Body of pancreas (tissue), 4 donors: ENCODE results near the gene IL17C. TPM values are rescaled to one million over a fixed set of nuclear protein-coding genes. Genes with fewer than 3 reads are reported as not detected.
A peak's percentile ranks its signal among the peaks of the same experiment; 100 is the strongest.

Experiments used
- ATAC-seq: fragments of 150-250 bp; one replicate; pipeline ENCODE4 v1.9.1; 2016
- DNase-seq, 4 donors: peaks; one replicate each; pipeline ENCODE4 v3.0.0-alpha.2; 2019
- H3K27ac ChIP-seq, 4 donors: fragments of 200-600 bp; sonication (generic); 1 replicate in 3 of 4; 2 replicates in 1 of 4; pipeline versions ENCODE4 v1.5.1 to v1.6.1; 2016 to 2019; ENCODE audit warnings: mild to moderate bottlenecking in 1 of 4, mixed read lengths in 1 of 4, moderate library complexity in 1 of 4
- H3K27me3 ChIP-seq, 2 donors: fragments of 200-600 bp; sonication (generic); one replicate each; pipeline ENCODE4 v1.6.0; 2016; ENCODE audit warnings: mild to moderate bottlenecking in 1 of 2
- H3K36me3 ChIP-seq, 2 donors: fragments of 200-600 bp; sonication (generic); replicated peaks in 1 of 2; 2 replicates each; pipeline ENCODE4 v1.5.1; 2016; ENCODE audit warnings: low read depth in 2 of 2; ENCODE audit not compliant: insufficient read depth in 1 of 2
- H3K4me1 ChIP-seq: fragments of 200-600 bp; sonication (generic); one replicate; pipeline ENCODE4 v1.6.0; 2016
- H3K4me3 ChIP-seq, 2 donors: fragments of 200-600 bp; sonication (generic); 1 replicate in 1 of 2; 2 replicates in 1 of 2; pipeline ENCODE4 v1.5.1; 2016 to 2019
- H3K9me3 ChIP-seq, 3 donors: fragments of 200-600 bp; sonication (generic); 1 replicate in 2 of 3; 2 replicates in 1 of 3; pipeline ENCODE4 v1.5.1; 2016
- POLR2A ChIP-seq, 3 donors: fragments of 450-650 bp; IDR thresholded peaks; one replicate each; pipeline ENCODE4 v1.6.1; 2016; ENCODE audit warnings: antibody characterized with exemption in 3 of 3, mild to moderate bottlenecking in 2 of 3
- WGBS, 2 donors: methylation state at CpG; one replicate each; pipeline ENCODE4 v1.1.5; 2017; 5-methylcytosine and 5-hydroxymethylcytosine counted together
- intact Hi-C: fragments of 100-400 bp; cut with DNase I; formaldehyde crosslinking; loops from one replicate; pipeline ENCODE4 v1.15.1; 2023
- total RNA-seq, 2 donors: library from RNA; depleted of rRNA; stranded (reverse); fragments of >200 nt; gene quantifications; one replicate each; pipeline ENCODE4 v1.1.0, GENCODE V29; 2016
- TF ChIP-seq, protein P1 (sequence below), 7 experiments: fragments of 450-650 bp in 4 of 7; fragments of 200-600 bp in 3 of 7; sonication (generic) in 3 of 7; IDR thresholded peaks; one replicate each; pipeline ENCODE4 v1.5.1; 2016 to 2019; ENCODE audit warnings: antibody characterized with exemption in 7 of 7

The IL17C gene
- total RNA-seq, 2 donors from 2014 or later = not detected

DNA sequence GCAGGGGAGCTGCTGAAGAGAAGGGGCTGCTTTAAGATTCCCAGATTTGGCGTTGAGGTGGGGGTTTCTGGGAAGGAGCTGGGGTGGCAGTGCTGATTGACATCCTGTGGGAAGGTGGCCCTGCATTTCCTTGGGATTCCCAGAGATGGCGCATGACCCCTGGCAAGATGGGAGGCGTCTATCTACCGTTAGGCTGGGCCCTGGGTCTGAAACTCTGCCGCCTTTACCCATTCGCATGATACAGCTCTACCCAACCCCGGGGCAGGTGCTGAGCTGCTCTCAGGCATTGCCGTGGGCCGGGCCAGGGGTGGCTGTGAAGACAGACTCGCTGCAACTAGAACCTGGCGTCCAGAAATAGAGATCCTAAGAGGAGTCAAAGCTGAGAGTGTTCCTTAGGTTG lies 34.4 kb downstream of the IL17C start:
- 59 to 63% methylated on average over 11 of the region's 11 CpGs for WGBS, 2 donors

DNA sequence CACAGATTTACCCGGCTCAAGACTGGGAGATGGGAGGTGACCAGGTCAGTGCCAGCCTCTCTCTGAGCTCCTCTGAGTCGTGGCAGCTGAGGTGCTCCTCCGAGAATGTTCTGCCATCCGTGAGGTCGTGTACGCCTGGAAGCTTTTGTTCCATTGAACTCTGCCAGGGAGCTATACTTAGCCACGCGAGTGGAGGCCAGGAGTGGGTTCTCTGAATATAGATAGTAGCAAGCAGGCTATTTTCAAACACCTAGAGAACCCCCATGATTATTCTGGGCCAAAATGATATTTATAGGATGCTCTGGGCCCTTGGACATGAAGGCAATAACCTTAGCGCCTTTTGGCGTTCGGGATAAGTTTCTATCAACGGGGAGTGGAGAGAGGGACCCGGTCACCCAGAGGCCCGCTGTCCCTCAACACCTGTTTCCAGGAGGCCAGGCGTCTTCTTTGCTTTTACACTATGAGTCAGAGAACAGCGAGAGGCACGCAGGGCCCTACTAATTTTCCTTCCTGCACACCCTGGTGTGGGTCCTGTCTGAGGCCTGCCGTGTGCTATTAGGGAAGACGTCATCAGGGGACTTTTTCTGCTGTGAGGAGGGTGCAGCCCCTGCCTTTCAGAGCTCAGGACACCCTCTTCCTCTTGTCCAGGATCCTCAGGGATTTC lies 35.5 kb downstream of the IL17C start:
- Histone ChIP-seq H3K36me3 (no peaks in the 10 kb centered on the region), H3K4me1 (no peaks in the 10 kb centered on the region), H3K27me3 (no peaks in the 10 kb centered on the region), H3K4me3 (no peak overlapping the region), H3K27ac (no peak overlapping the region), H3K9me3 (no peaks in the 10 kb centered on the region)
- no peak for TF ChIP-seq POLR2A (IDR thresholded peaks at IDR 0.05)
- TF ChIP-seq, protein P1, sequence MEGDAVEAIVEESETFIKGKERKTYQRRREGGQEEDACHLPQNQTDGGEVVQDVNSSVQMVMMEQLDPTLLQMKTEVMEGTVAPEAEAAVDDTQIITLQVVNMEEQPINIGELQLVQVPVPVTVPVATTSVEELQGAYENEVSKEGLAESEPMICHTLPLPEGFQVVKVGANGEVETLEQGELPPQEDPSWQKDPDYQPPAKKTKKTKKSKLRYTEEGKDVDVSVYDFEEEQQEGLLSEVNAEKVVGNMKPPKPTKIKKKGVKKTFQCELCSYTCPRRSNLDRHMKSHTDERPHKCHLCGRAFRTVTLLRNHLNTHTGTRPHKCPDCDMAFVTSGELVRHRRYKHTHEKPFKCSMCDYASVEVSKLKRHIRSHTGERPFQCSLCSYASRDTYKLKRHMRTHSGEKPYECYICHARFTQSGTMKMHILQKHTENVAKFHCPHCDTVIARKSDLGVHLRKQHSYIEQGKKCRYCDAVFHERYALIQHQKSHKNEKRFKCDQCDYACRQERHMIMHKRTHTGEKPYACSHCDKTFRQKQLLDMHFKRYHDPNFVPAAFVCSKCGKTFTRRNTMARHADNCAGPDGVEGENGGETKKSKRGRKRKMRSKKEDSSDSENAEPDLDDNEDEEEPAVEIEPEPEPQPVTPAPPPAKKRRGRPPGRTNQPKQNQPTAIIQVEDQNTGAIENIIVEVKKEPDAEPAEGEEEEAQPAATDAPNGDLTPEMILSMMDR (IDR thresholded peaks at IDR 0.05) = no peak
- no peak for ATAC-seq
- WGBS, 2 donors = 82 to 89% methylated on average over 18 to 19 of the region's 19 CpGs
- intact Hi-C loops = no loop called here
- DNase-seq = no peak

More for the DNA sequence above, 34.4 kb downstream of the IL17C start:
- ATAC-seq (no peak), DNase-seq (peak in 1 of 4 donors; percentile 42)
- H3K36me3 ChIP-seq = no peaks in the 10 kb centered on the region
- no peak overlapping the region for H3K4me3 ChIP-seq
- no peak overlapping the region for H3K27ac ChIP-seq
- TF ChIP-seq, protein P1 (IDR thresholded peaks at IDR 0.05) = peak in 3 of 7 experiments; percentile 12 to 42 (median 27)
- TF ChIP-seq POLR2A (IDR thresholded peaks at IDR 0.05) = no peak
- no peaks in the 10 kb centered on the region for H3K27me3 ChIP-seq
- no peaks in the 10 kb centered on the region for H3K4me1 ChIP-seq
- H3K9me3 ChIP-seq = no peaks in the 10 kb centered on the region
- intact Hi-C loops = no loop called here

DNA sequence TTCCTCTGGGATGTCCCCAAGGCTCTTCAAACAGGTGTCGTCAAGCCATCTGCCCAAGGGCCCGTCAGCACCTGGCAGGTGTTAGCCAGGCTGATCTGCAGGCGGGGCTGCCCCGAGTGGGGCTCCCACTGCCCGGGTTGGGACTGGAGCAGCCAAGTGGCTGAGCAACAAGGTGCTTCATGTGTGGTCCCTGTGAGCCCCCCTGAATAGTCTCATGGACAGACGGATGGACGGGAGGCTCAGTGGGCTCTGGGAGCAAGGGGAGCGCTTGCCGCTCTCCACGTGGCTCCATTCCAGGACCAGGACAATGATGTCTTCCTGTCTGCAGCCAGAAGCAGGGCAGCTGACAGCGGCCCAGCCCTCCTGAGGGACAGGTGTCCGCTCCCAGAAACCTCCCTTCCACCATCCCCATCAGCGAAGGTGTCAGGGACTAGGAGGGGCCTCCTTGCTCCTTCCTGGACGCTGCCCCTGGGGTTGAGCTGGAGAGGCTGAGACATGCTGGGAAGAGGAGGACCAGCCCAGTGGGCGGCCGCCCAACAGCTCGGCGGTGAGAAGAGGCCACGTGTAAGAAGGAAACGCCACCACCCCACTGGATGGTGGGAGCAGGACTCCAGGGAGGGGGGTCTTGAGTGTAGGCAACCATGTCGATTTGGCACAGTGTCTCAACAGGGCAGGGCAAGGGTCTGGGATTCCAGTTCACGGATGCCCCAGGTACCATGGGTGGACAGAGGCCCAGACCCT lies 38.3 kb downstream of the IL17C start:
- no peak for TF ChIP-seq POLR2A (IDR thresholded peaks at IDR 0.05)
- TF ChIP-seq, protein P1 (IDR thresholded peaks at IDR 0.05) = no peak
- Histone ChIP-seq H3K4me3 (no peak overlapping the region), H3K36me3 (no peaks in the 10 kb centered on the region), H3K27me3 (no peaks in the 10 kb centered on the region), H3K9me3 (no peaks in the 10 kb centered on the region), H3K4me1 (no peaks in the 10 kb centered on the region), H3K27ac (no peak overlapping the region)
- DNase-seq = no peak
- intact Hi-C loops = no loop called here
- WGBS, 2 donors = 89 to 90% methylated on average over 16 to 20 of the region's 22 CpGs
- no peak for ATAC-seq

DNA sequence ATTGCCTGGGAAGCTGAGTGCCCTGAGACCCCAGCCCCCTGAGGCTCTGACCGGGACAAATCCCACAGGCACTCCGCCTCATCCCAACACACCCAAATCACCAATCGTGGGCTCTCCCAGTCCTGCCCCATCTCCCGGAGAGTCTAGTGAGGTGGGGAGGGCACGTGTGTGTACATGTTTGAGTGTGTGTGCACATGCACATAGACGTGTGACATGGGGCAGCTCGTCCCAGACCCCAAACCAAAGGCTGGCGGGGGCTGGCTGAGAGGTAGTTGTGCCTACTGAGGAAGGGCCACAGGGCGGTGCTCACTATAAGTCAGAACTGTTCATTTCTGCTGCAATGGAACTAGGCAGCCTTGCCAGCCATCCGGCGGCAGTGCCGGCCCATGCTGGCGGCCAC lies 39.3 kb downstream of the IL17C start:
- Histone ChIP-seq H3K9me3 (no peaks in the 10 kb centered on the region), H3K27ac (no peak overlapping the region), H3K36me3 (no peaks in the 10 kb centered on the region), H3K4me1 (no peaks in the 10 kb centered on the region), H3K4me3 (no peak overlapping the region), H3K27me3 (no peaks in the 10 kb centered on the region)
- ATAC-seq (no peak), DNase-seq (no peak)
- intact Hi-C loops = no loop called here
- TF ChIP-seq POLR2A (IDR thresholded peaks at IDR 0.05) = no peak
- TF ChIP-seq, protein P1 (IDR thresholded peaks at IDR 0.05) = no peak
- 81 to 84% methylated on average over 5 to 13 of the region's 13 CpGs for WGBS, 2 donors
